ENCODE measurements around the gene PTPRT. TPM values are rescaled to one million over a fixed set of nuclear protein-coding genes. Genes with fewer than 3 reads are reported as not detected.

PTPRT gene
- total RNA-seq, 1 experiment from 2014 or later, result not detected

DNA sequence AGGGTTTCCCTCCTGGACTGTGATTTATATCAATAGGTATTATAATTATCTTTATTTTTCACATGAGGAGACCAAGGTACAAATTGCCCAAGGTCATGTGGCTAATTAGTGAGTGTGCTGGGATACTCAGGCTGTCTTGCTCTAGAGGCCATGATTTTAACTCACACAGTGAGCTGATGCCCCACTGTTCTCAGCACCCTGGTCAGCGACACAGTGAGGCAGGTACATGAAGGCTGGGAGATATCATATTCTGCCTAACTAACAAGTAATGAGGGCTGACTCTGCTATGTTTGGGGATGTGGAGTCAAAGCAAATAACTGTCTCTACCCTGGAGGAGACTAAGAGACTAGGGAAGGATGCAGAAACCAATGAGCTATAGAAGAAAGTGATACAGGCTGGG, 501.1 kb downstream of the PTPRT start:
- Histone ChIP-seq H3K27me3 (ENCODE audit: insufficient read depth, low read length) (no peaks in the 10 kb centered on the region), H3K36me3 (ENCODE audit: control insufficient read depth in 1 of 2, insufficient read depth in 2 of 2, low read length in 2 of 2) (no peaks in the 10 kb centered on the region), H3K9me2 (ENCODE audit: insufficient read depth) (no peaks in the 10 kb centered on the region), H3K4me2 (ENCODE audit: low read length) (no peak overlapping the region), H2AFZ (ENCODE audit: low read depth, low read length, poor library complexity, severe bottlenecking) (no peak overlapping the region), H4K20me1 (ENCODE audit: insufficient read depth) (no peaks in the 10 kb centered on the region), H3K9ac (ENCODE audit: low read length) (no peak overlapping the region), H3K9me3 (ENCODE audit: control insufficient read depth in 1 of 2, insufficient read depth in 1 of 2, low read depth in 1 of 2, low read length in 2 of 2) (peaks cover 6 to 37% of the 10 kb centered on the region in 2 experiments; a peak in 2 of 4 replicates), H3K27ac (ENCODE audit: low read depth, low read length) (no peak overlapping the region), H3K4me1 (ENCODE audit: control insufficient read depth in 1 of 2, insufficient read depth in 2 of 2, low read length in 2 of 2) (no peaks in the 10 kb centered on the region), H3K79me2 (ENCODE audit: insufficient read depth, low read length) (no peaks in the 10 kb centered on the region), H3K4me3 (replicated peaks in 1 of 2; ENCODE audit: low read depth in 1 of 2, low read length in 2 of 2) (no peak overlapping the region)
- no peak for DNase-seq (ENCODE audit: low read depth, low spot score)
- TF ChIP-seq FOSL1 (IDR thresholded peaks at IDR 0.05; ENCODE audit: low read depth), result no peak
- TF ChIP-seq JUND (IDR thresholded peaks at IDR 0.05), result no peak
- TF ChIP-seq ATF3 (IDR thresholded peaks at IDR 0.05), result no peak
- no peak for TF ChIP-seq EZH2 (IDR thresholded peaks at IDR 0.05)
- RAD21 ChIA-PET (ENCODE audit: low non-redundant PET in 1 of 2, low total read pairs in 2 of 2, uncharacterized antibody in 2 of 2, unreplicated experiment in 2 of 2), result no interaction called here
- intact Hi-C loops (cut with micrococcal nuclease), result no loop called here
- ATAC-seq, result no peak
- CTCF ChIA-PET, result no interaction called here
- POLR2A ChIA-PET, result no interaction called here
- BruUV-seq (replicated peaks), result no TSS peak

GRCh38 chr20:42686057-42686456, 503.6 kb downstream of the PTPRT start:
- Histone ChIP-seq H3K9ac (ENCODE audit: low read length) (no peak overlapping the region), H3K4me3 (replicated peaks in 1 of 2; ENCODE audit: low read depth in 1 of 2, low read length in 2 of 2) (no peak overlapping the region), H3K36me3 (ENCODE audit: control insufficient read depth in 1 of 2, insufficient read depth in 2 of 2, low read length in 2 of 2) (no peaks in the 10 kb centered on the region), H3K4me1 (ENCODE audit: control insufficient read depth in 1 of 2, insufficient read depth in 2 of 2, low read length in 2 of 2) (no peaks in the 10 kb centered on the region), H3K27ac (ENCODE audit: low read depth, low read length) (no peak overlapping the region), H3K27me3 (ENCODE audit: insufficient read depth, low read length) (no peaks in the 10 kb centered on the region), H2AFZ (ENCODE audit: low read depth, low read length, poor library complexity, severe bottlenecking) (no peak overlapping the region), H3K79me2 (ENCODE audit: insufficient read depth, low read length) (no peaks in the 10 kb centered on the region), H3K9me3 (ENCODE audit: control insufficient read depth in 1 of 2, insufficient read depth in 1 of 2, low read depth in 1 of 2, low read length in 2 of 2) (peaks cover 11 to 29% of the 10 kb centered on the region in 2 experiments; a peak in 2 of 4 replicates), H3K4me2 (ENCODE audit: low read length) (no peak overlapping the region), H3K9me2 (ENCODE audit: insufficient read depth) (no peaks in the 10 kb centered on the region), H4K20me1 (ENCODE audit: insufficient read depth) (no peaks in the 10 kb centered on the region)
- no peak for DNase-seq (ENCODE audit: low read depth, low spot score)
- intact Hi-C loops (cut with micrococcal nuclease), result no loop called here
- CTCF ChIA-PET, result no interaction called here
- TF ChIP-seq ATF3 (IDR thresholded peaks at IDR 0.05), result no peak
- no peak for TF ChIP-seq POLR2AphosphoS5 (IDR thresholded peaks at IDR 0.05; ENCODE audit: low read depth, low read length)
- no peak for TF ChIP-seq ZNF274 (IDR thresholded peaks at IDR 0.05; ENCODE audit: low read depth, low read length)
- TF ChIP-seq ELF1 (IDR thresholded peaks at IDR 0.05; ENCODE audit: borderline replicate concordance, low read depth), result no peak
- TF ChIP-seq YY1 (IDR thresholded peaks at IDR 0.05; ENCODE audit: extremely low read depth, insufficient replicate concordance, low read depth, low read length), result no peak
- TF ChIP-seq, protein P1, sequence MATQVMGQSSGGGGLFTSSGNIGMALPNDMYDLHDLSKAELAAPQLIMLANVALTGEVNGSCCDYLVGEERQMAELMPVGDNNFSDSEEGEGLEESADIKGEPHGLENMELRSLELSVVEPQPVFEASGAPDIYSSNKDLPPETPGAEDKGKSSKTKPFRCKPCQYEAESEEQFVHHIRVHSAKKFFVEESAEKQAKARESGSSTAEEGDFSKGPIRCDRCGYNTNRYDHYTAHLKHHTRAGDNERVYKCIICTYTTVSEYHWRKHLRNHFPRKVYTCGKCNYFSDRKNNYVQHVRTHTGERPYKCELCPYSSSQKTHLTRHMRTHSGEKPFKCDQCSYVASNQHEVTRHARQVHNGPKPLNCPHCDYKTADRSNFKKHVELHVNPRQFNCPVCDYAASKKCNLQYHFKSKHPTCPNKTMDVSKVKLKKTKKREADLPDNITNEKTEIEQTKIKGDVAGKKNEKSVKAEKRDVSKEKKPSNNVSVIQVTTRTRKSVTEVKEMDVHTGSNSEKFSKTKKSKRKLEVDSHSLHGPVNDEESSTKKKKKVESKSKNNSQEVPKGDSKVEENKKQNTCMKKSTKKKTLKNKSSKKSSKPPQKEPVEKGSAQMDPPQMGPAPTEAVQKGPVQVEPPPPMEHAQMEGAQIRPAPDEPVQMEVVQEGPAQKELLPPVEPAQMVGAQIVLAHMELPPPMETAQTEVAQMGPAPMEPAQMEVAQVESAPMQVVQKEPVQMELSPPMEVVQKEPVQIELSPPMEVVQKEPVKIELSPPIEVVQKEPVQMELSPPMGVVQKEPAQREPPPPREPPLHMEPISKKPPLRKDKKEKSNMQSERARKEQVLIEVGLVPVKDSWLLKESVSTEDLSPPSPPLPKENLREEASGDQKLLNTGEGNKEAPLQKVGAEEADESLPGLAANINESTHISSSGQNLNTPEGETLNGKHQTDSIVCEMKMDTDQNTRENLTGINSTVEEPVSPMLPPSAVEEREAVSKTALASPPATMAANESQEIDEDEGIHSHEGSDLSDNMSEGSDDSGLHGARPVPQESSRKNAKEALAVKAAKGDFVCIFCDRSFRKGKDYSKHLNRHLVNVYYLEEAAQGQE (IDR thresholded peaks at IDR 0.05; ENCODE audit: low read depth), result no peak
- RAD21 ChIA-PET (ENCODE audit: low non-redundant PET in 1 of 2, low total read pairs in 2 of 2, uncharacterized antibody in 2 of 2, unreplicated experiment in 2 of 2), result no interaction called here
- ATAC-seq, result no peak
- no TSS peak for BruUV-seq (replicated peaks)
- POLR2A ChIA-PET, result no interaction called here

Measured in HCT116 (cell line).